ENCODE measurements around the gene ZSWIM8.

DNA sequence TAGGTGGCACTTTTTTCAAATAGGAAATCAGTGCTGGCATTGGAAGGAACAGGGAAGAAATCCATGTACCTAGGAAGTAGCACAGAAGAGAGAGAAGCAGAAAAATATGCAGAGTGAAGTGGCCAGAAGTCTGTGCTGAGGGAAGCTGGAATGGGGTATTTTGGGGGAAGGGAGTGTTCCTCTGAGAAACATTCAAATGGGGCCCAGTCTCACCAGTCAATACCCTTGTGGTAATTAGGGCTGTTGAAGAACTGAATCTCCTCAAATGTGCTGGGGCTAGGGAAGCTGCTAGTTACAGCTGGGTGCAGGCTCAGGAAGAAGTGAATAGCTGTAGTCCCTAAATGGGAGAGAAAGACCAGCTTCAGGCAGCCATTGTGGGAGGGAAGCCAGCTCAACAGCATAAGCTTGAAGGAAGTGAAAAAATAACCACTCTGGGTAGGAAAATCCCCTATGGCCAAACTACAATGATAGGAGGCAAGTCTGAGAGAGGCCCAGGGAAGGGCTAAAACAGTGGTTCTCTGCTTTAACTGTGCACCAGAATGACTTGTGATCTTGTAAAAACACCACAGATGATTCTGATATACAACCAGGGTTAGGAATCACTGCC is 18.4 kb downstream of the ZSWIM8 start:
- TF ChIP-seq, protein P1, sequence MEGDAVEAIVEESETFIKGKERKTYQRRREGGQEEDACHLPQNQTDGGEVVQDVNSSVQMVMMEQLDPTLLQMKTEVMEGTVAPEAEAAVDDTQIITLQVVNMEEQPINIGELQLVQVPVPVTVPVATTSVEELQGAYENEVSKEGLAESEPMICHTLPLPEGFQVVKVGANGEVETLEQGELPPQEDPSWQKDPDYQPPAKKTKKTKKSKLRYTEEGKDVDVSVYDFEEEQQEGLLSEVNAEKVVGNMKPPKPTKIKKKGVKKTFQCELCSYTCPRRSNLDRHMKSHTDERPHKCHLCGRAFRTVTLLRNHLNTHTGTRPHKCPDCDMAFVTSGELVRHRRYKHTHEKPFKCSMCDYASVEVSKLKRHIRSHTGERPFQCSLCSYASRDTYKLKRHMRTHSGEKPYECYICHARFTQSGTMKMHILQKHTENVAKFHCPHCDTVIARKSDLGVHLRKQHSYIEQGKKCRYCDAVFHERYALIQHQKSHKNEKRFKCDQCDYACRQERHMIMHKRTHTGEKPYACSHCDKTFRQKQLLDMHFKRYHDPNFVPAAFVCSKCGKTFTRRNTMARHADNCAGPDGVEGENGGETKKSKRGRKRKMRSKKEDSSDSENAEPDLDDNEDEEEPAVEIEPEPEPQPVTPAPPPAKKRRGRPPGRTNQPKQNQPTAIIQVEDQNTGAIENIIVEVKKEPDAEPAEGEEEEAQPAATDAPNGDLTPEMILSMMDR (IDR thresholded peaks at IDR 0.05), result no peak
- TF ChIP-seq EP300 (IDR thresholded peaks at IDR 0.05) (no peak), POLR2A (IDR thresholded peaks at IDR 0.05) (no peak)
